Kidney capillary endothelial cell (primary cell): Measurements from ENCODE around the gene SRD5A2.
"Not testable (repeated sequence)": the region's sequence is repeated elsewhere in the genome, so short reads cannot be mapped to it uniquely, and the experiment has no call there.

Experiments
- DNase-seq: peaks from one replicate; pipeline ENCODE4 v3.0.0-alpha.2; 2018; ENCODE audit warnings: low spot score

SRD5A2 gene

GRCh38 chr2:31533036-31533435 lies 47.7 kb downstream of the SRD5A2 start:
- DNase-seq, result no peak

GRCh38 chr2:31531101-31531500 lies 49.6 kb downstream of the SRD5A2 start:
- no peak for DNase-seq

GRCh38 chr2:31529256-31529655 lies 51.5 kb downstream of the SRD5A2 start:
- no peak for DNase-seq

- DNase-seq, result no peak
Measured at GRCh38 chr2:31528823-31529222, 51.9 kb downstream of the SRD5A2 start.

- no peak for DNase-seq
Measured at GRCh38 chr2:31526946-31527732, 53.6 kb downstream of the SRD5A2 start.

GRCh38 chr2:31525876-31526275 lies 54.9 kb downstream of the SRD5A2 start:
- no peak for DNase-seq

- DNase-seq, result no peak
Measured at GRCh38 chr2:31524592-31524991, 56.1 kb downstream of the SRD5A2 start.

GRCh38 chr2:31523871-31524492 lies 56.8 kb downstream of the SRD5A2 start:
- DNase-seq, result peak; percentile 31

GRCh38 chr2:31522786-31523185 lies 58.0 kb downstream of the SRD5A2 start:
- DNase-seq, result no peak

GRCh38 chr2:31517442-31518203 lies 63.1 kb downstream of the SRD5A2 start:
- DNase-seq, result no peak

- DNase-seq, result no peak
Measured at GRCh38 chr2:31515586-31515985, 65.2 kb downstream of the SRD5A2 start.

GRCh38 chr2:31513553-31513952 lies 67.2 kb downstream of the SRD5A2 start:
- DNase-seq, result no peak

- DNase-seq, result no peak
Measured at GRCh38 chr2:31511376-31511775, 69.4 kb downstream of the SRD5A2 start.

- DNase-seq, result no peak
Measured at GRCh38 chr2:31505111-31505510, 75.6 kb downstream of the SRD5A2 start.

- DNase-seq, result no peak
Measured at GRCh38 chr2:31504311-31504710, 76.4 kb downstream of the SRD5A2 start.

- DNase-seq, result not testable (repeated sequence)
Measured at GRCh38 chr2:31496451-31496874, 84.3 kb downstream of the SRD5A2 start.

GRCh38 chr2:31489339-31489738 lies 91.4 kb downstream of the SRD5A2 start:
- not testable (repeated sequence) for DNase-seq

- DNase-seq, result no peak
Measured at GRCh38 chr2:31483246-31483645, 97.5 kb downstream of the SRD5A2 start.

GRCh38 chr2:31476511-31477180 lies 104.1 kb downstream of the SRD5A2 start:
- DNase-seq, result no peak

- no peak for DNase-seq
Measured at GRCh38 chr2:31475692-31476091, 105.0 kb downstream of the SRD5A2 start.

- no peak for DNase-seq
Measured at GRCh38 chr2:31474296-31474695, 106.4 kb downstream of the SRD5A2 start.
